Kidney epithelial cell (primary cell): ENCODE data around the gene LY9. TPM values are rescaled to one million over a fixed set of nuclear protein-coding genes. Genes with fewer than 3 reads are reported as not detected.

ENCODE experiments used
- DNase-seq: peaks from one replicate; pipeline ENCODE4 v3.0.0-alpha.2; 2010; ENCODE audit warnings: low read depth
- H3K27me3 ChIP-seq: 2 replicates; pipeline ENCODE4 v1.6.0; 2011; ENCODE audit warnings: low read length; ENCODE audit not compliant: control insufficient read depth, insufficient read depth
- H3K36me3 ChIP-seq: 2 replicates; pipeline ENCODE4 v1.5.1; 2011; ENCODE audit warnings: low read length; ENCODE audit not compliant: control insufficient read depth, insufficient read depth
- H3K4me3 ChIP-seq: 2 replicates; pipeline ENCODE4 v1.5.1; 2011; ENCODE audit warnings: low read depth, mild to moderate bottlenecking, control low read depth, low read length
- CTCF ChIP-seq: IDR thresholded peaks from 2 replicates; pipeline ENCODE4 v1.5.1; 2011; ENCODE audit warnings: mild to moderate bottlenecking, moderate library complexity, low read length, control low read depth, inconsistent platforms; ENCODE audit not compliant: insufficient read depth, poor library complexity, severe bottlenecking
- total RNA-seq: library from RNA; depleted of rRNA; stranded (reverse); fragments of >200 nt; gene quantifications from 2 replicates; pipeline ENCODE4 v1.2.3, GENCODE V29; 2015

The LY9 gene
- total RNA-seq, 1 donor from 2014 or later, result not detected

- no peaks in the 10 kb centered on the region for H3K27me3 ChIP-seq
- no peak for DNase-seq
- H3K36me3 ChIP-seq, result no peaks in the 10 kb centered on the region
- H3K4me3 ChIP-seq, result no peak overlapping the region
- no peak for TF ChIP-seq CTCF
Observed at GRCh38 chr1:160807738-160808137, 11.8 kb downstream of the LY9 start.

GRCh38 chr1:160808289-160808688 lies 12.3 kb downstream of the LY9 start:
- no peak for DNase-seq
- Histone ChIP-seq H3K4me3 (no peak overlapping the region), H3K36me3 (no peaks in the 10 kb centered on the region), H3K27me3 (no peaks in the 10 kb centered on the region)
- no peak for TF ChIP-seq CTCF

- Histone ChIP-seq H3K4me3 (no peak overlapping the region), H3K36me3 (no peaks in the 10 kb centered on the region), H3K27me3 (no peaks in the 10 kb centered on the region)
- DNase-seq, result no peak
- TF ChIP-seq CTCF, result no peak
Observed at GRCh38 chr1:160810486-160810885, 14.5 kb downstream of the LY9 start.

- no peak overlapping the region for H3K4me3 ChIP-seq
- H3K27me3 ChIP-seq, result no peaks in the 10 kb centered on the region
- no peaks in the 10 kb centered on the region for H3K36me3 ChIP-seq
- no peak for DNase-seq
- no peak for TF ChIP-seq CTCF
Observed at GRCh38 chr1:160811147-160811546, 15.2 kb downstream of the LY9 start.

GRCh38 chr1:160813215-160813614 lies 17.2 kb downstream of the LY9 start:
- DNase-seq, result peak; percentile 57
- TF ChIP-seq CTCF, result no peak
- no peaks in the 10 kb centered on the region for H3K36me3 ChIP-seq

GRCh38 chr1:160814316-160814715 lies 18.3 kb downstream of the LY9 start:
- no peaks in the 10 kb centered on the region for H3K36me3 ChIP-seq
- TF ChIP-seq CTCF, result no peak
- H3K27me3 ChIP-seq, result no peaks in the 10 kb centered on the region
- H3K4me3 ChIP-seq, result no peak overlapping the region
- no peak for DNase-seq

More at GRCh38 chr1:160813215-160813614, 17.2 kb downstream of the LY9 start:
- Histone ChIP-seq H3K4me3 (no peak overlapping the region), H3K27me3 (no peaks in the 10 kb centered on the region)
